Measurements from ENCODE around the gene NLGN1.

Gene NLGN1

DNA sequence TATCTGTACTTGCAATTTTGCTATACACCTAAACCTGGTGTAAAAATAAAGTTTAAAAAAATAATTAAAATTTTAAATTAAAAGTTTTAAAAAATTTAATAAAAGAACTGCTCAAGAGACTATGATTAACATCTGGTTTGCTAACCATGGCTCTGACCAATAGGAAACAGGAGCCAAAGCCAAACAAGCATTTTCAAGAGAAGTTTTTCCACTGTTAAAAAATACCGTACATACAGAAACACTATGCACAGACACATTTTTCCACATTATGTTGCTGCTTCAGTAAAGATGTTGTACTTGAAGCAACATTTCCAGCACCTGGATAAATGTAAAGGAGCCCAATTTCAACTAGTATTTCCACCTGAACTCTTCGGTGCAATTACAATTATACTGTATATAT is 917.7 kb downstream of the NLGN1 start:
- TF ChIP-seq, protein P1, sequence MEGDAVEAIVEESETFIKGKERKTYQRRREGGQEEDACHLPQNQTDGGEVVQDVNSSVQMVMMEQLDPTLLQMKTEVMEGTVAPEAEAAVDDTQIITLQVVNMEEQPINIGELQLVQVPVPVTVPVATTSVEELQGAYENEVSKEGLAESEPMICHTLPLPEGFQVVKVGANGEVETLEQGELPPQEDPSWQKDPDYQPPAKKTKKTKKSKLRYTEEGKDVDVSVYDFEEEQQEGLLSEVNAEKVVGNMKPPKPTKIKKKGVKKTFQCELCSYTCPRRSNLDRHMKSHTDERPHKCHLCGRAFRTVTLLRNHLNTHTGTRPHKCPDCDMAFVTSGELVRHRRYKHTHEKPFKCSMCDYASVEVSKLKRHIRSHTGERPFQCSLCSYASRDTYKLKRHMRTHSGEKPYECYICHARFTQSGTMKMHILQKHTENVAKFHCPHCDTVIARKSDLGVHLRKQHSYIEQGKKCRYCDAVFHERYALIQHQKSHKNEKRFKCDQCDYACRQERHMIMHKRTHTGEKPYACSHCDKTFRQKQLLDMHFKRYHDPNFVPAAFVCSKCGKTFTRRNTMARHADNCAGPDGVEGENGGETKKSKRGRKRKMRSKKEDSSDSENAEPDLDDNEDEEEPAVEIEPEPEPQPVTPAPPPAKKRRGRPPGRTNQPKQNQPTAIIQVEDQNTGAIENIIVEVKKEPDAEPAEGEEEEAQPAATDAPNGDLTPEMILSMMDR (IDR thresholded peaks at IDR 0.05; ENCODE audit: borderline replicate concordance, insufficient read depth, low read depth, low read length): no peak
- H3K4me3 ChIP-seq (ENCODE audit: low read depth, low read length): no peak overlapping the region

DNA sequence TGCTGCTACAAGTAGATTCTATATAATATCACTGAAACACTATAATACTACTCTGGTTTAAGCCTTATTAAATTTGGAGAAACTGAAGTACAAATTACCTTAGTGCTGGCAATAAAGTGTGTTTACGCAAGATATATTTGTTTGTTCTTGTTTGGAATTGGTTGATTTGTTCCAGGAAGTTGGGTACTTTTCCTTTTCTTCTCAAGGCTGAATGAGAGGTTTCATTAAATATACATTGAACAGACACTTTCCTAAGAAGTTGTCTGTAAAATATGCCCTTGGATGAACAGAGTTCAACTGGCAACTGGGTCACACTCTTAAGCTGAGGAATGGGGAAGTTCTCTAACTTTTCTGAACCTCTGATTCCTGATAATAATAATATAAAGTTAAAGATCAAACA is 919.5 kb downstream of the NLGN1 start:
- TF ChIP-seq, protein P1 (IDR thresholded peaks at IDR 0.05; ENCODE audit: borderline replicate concordance, insufficient read depth, low read depth, low read length): no peak
- H3K4me3 ChIP-seq (ENCODE audit: low read depth, low read length): no peak overlapping the region

DNA sequence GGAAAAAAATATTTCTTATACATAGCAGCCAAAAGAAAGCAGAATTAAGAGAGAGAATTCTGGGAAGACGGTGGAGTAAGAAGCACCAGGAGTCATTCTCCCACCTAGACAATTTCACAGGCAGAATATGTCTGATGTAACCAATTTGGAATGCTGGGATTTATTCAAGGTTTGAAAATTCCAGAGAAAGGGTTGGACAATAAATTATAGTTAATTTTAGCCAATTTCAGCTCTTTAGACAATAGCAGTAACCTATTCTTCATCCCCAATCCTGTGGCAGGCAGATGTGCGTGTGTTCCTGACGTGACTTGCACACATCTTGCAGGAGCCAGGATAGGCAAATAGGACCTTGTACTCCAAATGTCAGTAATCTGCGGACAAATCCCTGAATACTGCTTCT is 920.6 kb downstream of the NLGN1 start:
- TF ChIP-seq, protein P1 (IDR thresholded peaks at IDR 0.05; ENCODE audit: borderline replicate concordance, insufficient read depth, low read depth, low read length): no peak

DNA sequence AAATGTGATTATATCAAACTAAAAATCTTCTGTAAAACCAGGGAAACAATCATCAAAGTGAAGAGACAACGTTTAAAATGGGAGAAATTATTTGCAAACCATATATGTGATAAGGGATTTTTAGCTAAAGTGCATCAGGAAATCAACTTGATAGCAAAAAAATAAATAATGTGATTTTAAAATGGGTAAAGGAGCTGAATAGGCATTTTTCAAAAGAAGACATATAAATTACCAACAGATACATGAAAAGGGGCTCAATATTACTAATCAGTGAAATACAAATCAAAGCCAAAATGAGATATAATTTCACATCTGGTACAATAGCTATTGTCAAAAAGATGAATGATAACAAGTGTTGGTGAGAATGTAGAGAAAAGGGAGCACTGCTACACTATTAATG is 924.0 kb downstream of the NLGN1 start:
- TF ChIP-seq, protein P1 (IDR thresholded peaks at IDR 0.05; ENCODE audit: borderline replicate concordance, insufficient read depth, low read depth, low read length): no peak
- H3K4me3 ChIP-seq (ENCODE audit: low read depth, low read length): no peak overlapping the region

More for the DNA sequence above, 920.6 kb downstream of the NLGN1 start:
- no peak overlapping the region for H3K4me3 ChIP-seq (ENCODE audit: low read depth, low read length)

DNA sequence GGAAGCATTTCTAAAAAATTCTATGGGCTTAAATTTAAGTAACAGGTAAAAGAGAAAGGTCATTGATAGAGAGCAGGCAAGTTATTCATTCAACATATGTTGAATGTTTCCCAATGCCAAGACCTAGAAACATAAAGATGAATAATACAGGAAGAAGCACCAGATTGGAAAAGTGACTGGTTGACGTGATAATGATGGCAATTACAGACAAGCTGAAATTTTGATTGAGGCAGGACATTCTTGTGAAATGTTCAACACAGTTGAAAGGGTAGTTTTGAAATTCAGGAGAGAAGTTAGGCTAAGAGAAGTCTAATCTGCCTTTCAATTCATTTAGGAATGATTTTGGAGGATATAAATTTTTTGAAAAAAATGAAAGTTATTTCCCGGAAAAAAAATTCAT is 925.2 kb downstream of the NLGN1 start:
- no peak overlapping the region for H3K4me3 ChIP-seq (ENCODE audit: low read depth, low read length)
- TF ChIP-seq, protein P1 (IDR thresholded peaks at IDR 0.05; ENCODE audit: borderline replicate concordance, insufficient read depth, low read depth, low read length): no peak

DNA sequence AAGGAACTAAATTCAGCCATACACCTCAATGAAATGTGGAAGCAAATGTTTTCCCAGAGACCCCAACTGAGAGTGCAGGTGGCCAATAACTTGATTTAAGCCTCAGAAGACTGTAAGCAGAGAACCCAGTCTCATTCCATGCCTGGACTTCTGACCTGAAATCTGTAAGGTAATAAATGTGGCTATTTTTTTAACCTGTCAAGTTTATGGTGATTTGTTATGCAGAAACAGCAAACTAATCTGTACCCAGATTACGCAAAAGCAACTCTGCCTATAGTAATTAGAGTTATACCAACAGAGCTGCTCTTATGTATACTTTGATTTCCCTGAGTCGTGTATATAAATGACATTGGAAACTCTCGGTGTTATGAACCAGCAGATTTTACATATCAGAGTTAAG is 927.6 kb downstream of the NLGN1 start:
- TF ChIP-seq, protein P1 (IDR thresholded peaks at IDR 0.05; ENCODE audit: borderline replicate concordance, insufficient read depth, low read depth, low read length): no peak
- H3K4me3 ChIP-seq (ENCODE audit: low read depth, low read length): no peak overlapping the region

DNA sequence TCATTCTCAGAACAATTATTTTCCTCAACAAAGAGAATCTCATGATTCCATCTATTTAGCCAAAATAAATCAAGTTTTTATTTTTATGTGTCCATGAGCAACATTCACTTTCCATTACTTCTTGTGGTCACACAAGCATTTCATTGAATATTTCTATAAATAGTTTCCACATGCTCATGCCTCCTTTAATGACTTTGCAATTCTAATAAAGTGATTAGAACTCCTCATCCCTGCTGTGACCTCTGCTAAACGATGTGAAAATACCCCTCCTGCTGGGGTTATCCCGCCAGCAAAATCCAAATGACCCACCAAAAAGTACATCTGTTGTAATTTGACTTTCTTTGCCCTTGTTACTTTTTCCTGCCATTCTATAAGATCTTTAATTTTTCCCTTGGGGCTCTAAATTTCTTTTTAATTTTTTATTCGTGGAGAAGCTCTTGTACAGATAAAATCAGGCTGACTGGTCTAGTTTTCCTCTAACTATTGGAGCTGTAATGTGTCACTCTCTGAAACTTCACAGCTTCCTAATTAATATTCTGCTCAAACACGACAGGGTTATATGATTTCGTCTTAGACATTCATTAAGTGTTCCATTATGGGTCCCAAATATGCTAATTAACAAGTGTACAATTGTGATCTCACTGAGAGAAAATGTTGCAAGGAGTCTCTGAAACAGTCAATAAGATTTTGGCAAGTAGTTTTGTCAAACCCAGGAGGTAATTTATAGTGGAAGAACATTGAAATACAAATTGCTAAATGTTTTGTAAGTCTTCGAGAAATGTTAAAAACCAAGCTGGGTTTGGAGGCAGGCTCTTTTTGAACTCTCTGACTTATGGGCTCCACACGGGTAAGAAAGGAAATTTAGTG is 928.5 kb downstream of the NLGN1 start:
- no peak overlapping the region for H3K4me3 ChIP-seq (ENCODE audit: low read depth, low read length)

More for the DNA sequence above, 928.5 kb downstream of the NLGN1 start:
- TF ChIP-seq, protein P1 (IDR thresholded peaks at IDR 0.05; ENCODE audit: borderline replicate concordance, insufficient read depth, low read depth, low read length): no peak

Measured in GM12875 (cell line).